Gastroesophageal sphincter (tissue), 4 donors: ENCODE results near the gene IMPDH2. TPM values are rescaled to one million over a fixed set of nuclear protein-coding genes. Genes with fewer than 3 reads are reported as not detected.

Experiments used
- ATAC-seq: fragments of 150-250 bp; one replicate; pipeline ENCODE4 v1.9.1; 2016; ENCODE audit warnings: mild to moderate bottlenecking, moderate library complexity
- H3K27ac ChIP-seq, 4 donors: fragments of 200-600 bp; sonication (generic) in 3 of 4; 1 replicate in 3 of 4; 2 replicates in 1 of 4; pipeline ENCODE4 v1.5.1; 2016 to 2019
- H3K27me3 ChIP-seq: fragments of 200-600 bp; sonication (generic); one replicate; pipeline ENCODE4 v1.5.1; 2019
- H3K36me3 ChIP-seq, 2 donors: fragments of 200-600 bp; sonication (generic); one replicate each; pipeline ENCODE4 v1.5.1; 2019; ENCODE audit warnings: control low read depth in 1 of 2
- H3K4me1 ChIP-seq, 3 donors: fragments of 200-600 bp; sonication (generic); 1 replicate in 2 of 3; 2 replicates in 1 of 3; pipeline ENCODE4 v1.5.1; 2016 to 2019; ENCODE audit warnings: control low read depth in 2 of 3
- H3K4me3 ChIP-seq, 2 donors: fragments of 200-600 bp; sonication (generic); one replicate each; pipeline ENCODE4 v1.5.1; 2019; ENCODE audit warnings: mild to moderate bottlenecking in 1 of 2, moderate library complexity in 1 of 2
- H3K9me3 ChIP-seq, 3 donors: fragments of 200-600 bp; sonication (generic); one replicate each; pipeline ENCODE4 v1.5.1; 2017 to 2019; ENCODE audit warnings: control low read depth in 2 of 3
- CTCF ChIP-seq, 4 experiments: fragments of 200-600 bp in 2 of 4; fragments of 450-650 bp in 2 of 4; sonication (generic) in 1 of 4; IDR thresholded peaks; one replicate each; pipeline ENCODE4 v1.5.1; 2017 to 2019; ENCODE audit warnings: antibody characterized with exemption in 4 of 4, mild to moderate bottlenecking in 2 of 4, moderate library complexity in 2 of 4
- EP300 ChIP-seq: sonication (generic); formaldehyde crosslinking; IDR thresholded peaks from one replicate; pipeline ENCODE4 v1.6.1; 2017; ENCODE audit warnings: antibody characterized with exemption, mild to moderate bottlenecking
- POLR2A ChIP-seq, 2 donors: fragments of 450-650 bp; IDR thresholded peaks; one replicate each; pipeline ENCODE4 v1.6.1; 2017; ENCODE audit warnings: antibody characterized with exemption in 2 of 2, mild to moderate bottlenecking in 2 of 2, moderate library complexity in 1 of 2
- POLR2AphosphoS5 ChIP-seq: sonication (generic); formaldehyde crosslinking; IDR thresholded peaks from one replicate; pipeline ENCODE4 v1.6.1; 2017; ENCODE audit warnings: antibody characterized with exemption
- WGBS, 2 donors: methylation state at CpG; one replicate each; pipeline ENCODE4 v1.1.5; 2018; ENCODE audit warnings: low coverage in 1 of 2; 5-methylcytosine and 5-hydroxymethylcytosine counted together
- total RNA-seq, 4 donors: library from RNA; depleted of rRNA; stranded (reverse); fragments of >200 nt; gene quantifications; one replicate each; pipeline ENCODE4 v1.1.0, GENCODE V29; 2016

IMPDH2 gene
- total RNA-seq, 4 donors from 2014 or later, result 89.8 to 179 (median 118) TPM

- 80% methylated on average over 2 of the region's 8 CpGs; no CpG with 5 or more reads in 1 of the 2 donors for WGBS, 2 donors
- H3K27me3 ChIP-seq, result no peaks in the 10 kb centered on the region
- peaks cover 0 to 52% of the 10 kb centered on the region in 2 donors for H3K36me3 ChIP-seq
- H3K4me1 ChIP-seq, result peaks cover 0 to 4% (median 0%) of the 10 kb centered on the region in 3 donors
- no peak for ATAC-seq
- H3K4me3 ChIP-seq, result no peak overlapping the region
- H3K27ac ChIP-seq, result no peak overlapping the region
- TF ChIP-seq EP300 (no peak), POLR2A (IDR thresholded peaks at IDR 0.05) (no peak), POLR2AphosphoS5 (no peak), CTCF (IDR thresholded peaks at IDR 0.05) (no peak)
- no peaks in the 10 kb centered on the region for H3K9me3 ChIP-seq
Measured at GRCh38 chr3:48997102-48997635, 32.0 kb downstream of the IMPDH2 start.

- no peak for TF ChIP-seq POLR2AphosphoS5
- TF ChIP-seq POLR2A (IDR thresholded peaks at IDR 0.05), result no peak
- no peak for TF ChIP-seq EP300
- no peak for TF ChIP-seq CTCF (IDR thresholded peaks at IDR 0.05)
- ATAC-seq, result no peak
- Histone ChIP-seq H3K4me1 (peaks cover 0 to 9% (median 2%) of the 10 kb centered on the region in 3 donors), H3K4me3 (no peak overlapping the region), H3K36me3 (peaks cover 0 to 46% of the 10 kb centered on the region in 2 donors), H3K27ac (no peak overlapping the region), H3K27me3 (no peaks in the 10 kb centered on the region), H3K9me3 (no peaks in the 10 kb centered on the region)
- 100% methylated on average over 2 of the region's 8 CpGs; no CpG with 5 or more reads in 1 of the 2 donors for WGBS, 2 donors
Measured at GRCh38 chr3:48996640-48997039, 32.6 kb downstream of the IMPDH2 start.

- peaks cover 3 to 32% (median 14%) of the 10 kb centered on the region in 3 donors for H3K4me1 ChIP-seq
- no peaks in the 10 kb centered on the region for H3K9me3 ChIP-seq
- no peak overlapping the region for H3K27ac ChIP-seq
- no peak for ATAC-seq
- peaks cover 0 to 44% of the 10 kb centered on the region in 2 donors for H3K36me3 ChIP-seq
- H3K4me3 ChIP-seq, result no peak overlapping the region
- TF ChIP-seq CTCF (IDR thresholded peaks at IDR 0.05), result no peak
- TF ChIP-seq POLR2A (IDR thresholded peaks at IDR 0.05), result no peak
- TF ChIP-seq EP300, result no peak
- no peaks in the 10 kb centered on the region for H3K27me3 ChIP-seq
Measured at GRCh38 chr3:48993834-48994233, 35.4 kb downstream of the IMPDH2 start.

GRCh38 chr3:48991851-48992545 lies 37.2 kb downstream of the IMPDH2 start:
- peak overlapping the region in 3 of 4 donors; percentile 96 to 98 (median 96) for H3K27ac ChIP-seq
- TF ChIP-seq POLR2A (IDR thresholded peaks at IDR 0.05), result no peak
- no peak for TF ChIP-seq CTCF (IDR thresholded peaks at IDR 0.05)
- no peak for TF ChIP-seq POLR2AphosphoS5
- TF ChIP-seq EP300, result no peak
- no peaks in the 10 kb centered on the region for H3K27me3 ChIP-seq
- peaks cover 3 to 45% (median 15%) of the 10 kb centered on the region in 3 donors for H3K4me1 ChIP-seq
- no peak for ATAC-seq
- H3K4me3 ChIP-seq, result peak overlapping the region in 1 of 2 donors; percentile 92
- WGBS, 2 donors, result 48 to 75% methylated on average over 2 to 3 of the region's 5 CpGs
- no peaks in the 10 kb centered on the region for H3K9me3 ChIP-seq
- peaks cover 0 to 31% of the 10 kb centered on the region in 2 donors for H3K36me3 ChIP-seq
